H9 (cell line): ENCODE measurements around the gene TMEM121. TPM values are rescaled to one million over a fixed set of nuclear protein-coding genes. Genes with fewer than 3 reads are reported as not detected.

Source experiments
- DNase-seq: peaks from one replicate; pipeline ENCODE4 v3.0.0-alpha.2; 2017
- H2AFZ ChIP-seq: one replicate; pipeline ENCODE4 v1.6.1; 2013; ENCODE audit warnings: mild to moderate bottlenecking, low read length, control low read depth, moderate library complexity
- H2AK5ac ChIP-seq: 2 replicates; pipeline ENCODE4 v1.6.1; 2013; ENCODE audit warnings: low read length, control low read depth, mixed read lengths; ENCODE audit not compliant: insufficient read length
- H2BK120ac ChIP-seq: one replicate; pipeline ENCODE4 v1.6.1; 2013; ENCODE audit warnings: low read depth, mild to moderate bottlenecking, low read length, control low read depth, inconsistent platforms; ENCODE audit not compliant: poor library complexity, severe bottlenecking
- H2BK12ac ChIP-seq: 2 replicates; pipeline ENCODE4 v1.6.1; 2013; ENCODE audit warnings: low read length, control low read depth, mixed read lengths, low read depth; ENCODE audit not compliant: insufficient read length
- H2BK15ac ChIP-seq: 2 replicates; pipeline ENCODE4 v1.6.1; 2013; ENCODE audit warnings: low read depth, low read length, control low read depth
- H2BK20ac ChIP-seq: one replicate; pipeline ENCODE4 v1.6.1; 2013; ENCODE audit warnings: low read depth, mild to moderate bottlenecking, low read length, control low read depth, inconsistent platforms; ENCODE audit not compliant: poor library complexity, severe bottlenecking
- H2BK5ac ChIP-seq: 2 replicates; pipeline ENCODE4 v1.6.1; 2013; ENCODE audit warnings: low read length, control low read depth, mixed read lengths; ENCODE audit not compliant: insufficient read length
- H3K14ac ChIP-seq: 2 replicates; pipeline ENCODE4 v1.6.1; 2013; ENCODE audit warnings: low read length, control low read depth; ENCODE audit not compliant: insufficient read depth
- H3K18ac ChIP-seq: 2 replicates; pipeline ENCODE4 v1.6.1; 2013; ENCODE audit warnings: low read depth, mild to moderate bottlenecking, mixed read lengths, low read length, control low read depth; ENCODE audit not compliant: insufficient read length
- H3K23ac ChIP-seq: 2 replicates; pipeline ENCODE4 v1.6.1; 2013; ENCODE audit warnings: low read length, control low read depth, mixed read lengths, low read depth; ENCODE audit not compliant: insufficient read length
- H3K23me2 ChIP-seq: 2 replicates; pipeline ENCODE4 v1.6.1; 2013; ENCODE audit warnings: low read depth, mild to moderate bottlenecking, mixed read lengths, low read length, control low read depth; ENCODE audit not compliant: insufficient read length, poor library complexity, severe bottlenecking
- H3K27ac ChIP-seq: 2 replicates; pipeline ENCODE4 v1.5.1; 2013; ENCODE audit warnings: low read length, control low read depth, mixed read lengths, low read depth; ENCODE audit not compliant: insufficient read length
- H3K27me3 ChIP-seq: 2 replicates; pipeline ENCODE4 v1.6.1; 2013; ENCODE audit warnings: low read length, control low read depth, inconsistent platforms; ENCODE audit not compliant: insufficient read depth
- H3K4ac ChIP-seq: 2 replicates; pipeline ENCODE4 v1.6.1; 2013; ENCODE audit warnings: low read depth, mild to moderate bottlenecking, control low read depth, inconsistent platforms, low read length, moderate library complexity
- H3K4me1 ChIP-seq: 2 replicates; pipeline ENCODE4 v1.6.1; 2013; ENCODE audit warnings: low read length, control low read depth, inconsistent platforms; ENCODE audit not compliant: insufficient read depth
- H3K4me2 ChIP-seq: 2 replicates; pipeline ENCODE4 v1.6.1; 2013; ENCODE audit warnings: low read length, control low read depth, mixed read lengths; ENCODE audit not compliant: insufficient read length, insufficient read depth
- H3K56ac ChIP-seq: 2 replicates; pipeline ENCODE4 v1.6.1; 2013; ENCODE audit warnings: low read depth, mild to moderate bottlenecking, mixed read lengths, low read length, control low read depth; ENCODE audit not compliant: insufficient read length
- H3K79me1 ChIP-seq: 2 replicates; pipeline ENCODE4 v1.6.1; 2013; ENCODE audit warnings: low read depth, mild to moderate bottlenecking, moderate library complexity, low read length, control low read depth, inconsistent platforms; ENCODE audit not compliant: insufficient read depth, poor library complexity, severe bottlenecking
- H3K79me2 ChIP-seq: 2 replicates; pipeline ENCODE4 v1.6.1; 2013; ENCODE audit warnings: low read length, control low read depth, inconsistent platforms; ENCODE audit not compliant: insufficient read depth
- H3K9ac ChIP-seq: 2 replicates; pipeline ENCODE4 v1.6.1; 2013; ENCODE audit warnings: low read length, control low read depth, mixed read lengths; ENCODE audit not compliant: insufficient read length; ENCODE audit errors: extremely low read depth
- H3K9me3 ChIP-seq: one replicate; pipeline ENCODE4 v1.6.1; 2013; ENCODE audit warnings: low read depth, low read length, inconsistent platforms; ENCODE audit not compliant: control insufficient read depth
- H3T11ph ChIP-seq: one replicate; pipeline ENCODE4 v1.6.1; 2013; ENCODE audit warnings: mild to moderate bottlenecking, low read length, control low read depth, inconsistent platforms
- H4K20me1 ChIP-seq: one replicate; pipeline ENCODE4 v1.6.1; 2013; ENCODE audit not compliant: control insufficient read depth, insufficient read length, insufficient read depth
- H4K5ac ChIP-seq: 2 replicates; pipeline ENCODE4 v1.6.1; 2013; ENCODE audit warnings: low read depth, mild to moderate bottlenecking, mixed read lengths, low read length, control low read depth; ENCODE audit not compliant: insufficient read length
- H4K8ac ChIP-seq: replicated peaks from 2 replicates; pipeline ENCODE4 v1.6.1; 2013; ENCODE audit warnings: low read length, control low read depth, mixed read lengths, low read depth; ENCODE audit not compliant: insufficient read length
- H4K91ac ChIP-seq: 2 replicates; pipeline ENCODE4 v1.6.1; 2013; ENCODE audit warnings: low read depth, mild to moderate bottlenecking, moderate library complexity, mixed read lengths, low read length, control low read depth; ENCODE audit not compliant: insufficient read length
- H3K27ac Mint-ChIP-seq, 3 experiments: 2 replicates in 2 of 3; 3 replicates in 1 of 3; pipeline ENCODE4 v1.8.0; 2020 to 2021; ENCODE audit warnings: mixed read lengths in 3 of 3, mild to moderate bottlenecking in 1 of 3, moderate library complexity in 1 of 3
- H3K27me3 Mint-ChIP-seq: 2 replicates; pipeline ENCODE4 v1.8.0; 2021; ENCODE audit warnings: low read depth, mild to moderate bottlenecking, moderate library complexity, mixed read lengths
- H3K36me3 Mint-ChIP-seq, 3 experiments: 2 replicates in 2 of 3; 3 replicates in 1 of 3; pipeline ENCODE4 v1.8.0; 2020 to 2021; ENCODE audit warnings: low read depth in 3 of 3, mixed read lengths in 3 of 3; ENCODE audit not compliant: insufficient read depth in 1 of 3
- H3K4me1 Mint-ChIP-seq, 2 experiments: 2 replicates each; pipeline ENCODE4 v1.8.0; 2020; ENCODE audit warnings: mixed read lengths in 2 of 2
- H3K4me3 Mint-ChIP-seq, 2 experiments: 2 replicates in 1 of 2; 3 replicates in 1 of 2; pipeline ENCODE4 v1.8.0; 2020 to 2021; ENCODE audit warnings: mild to moderate bottlenecking in 2 of 2, mixed read lengths in 2 of 2, moderate library complexity in 1 of 2
- H3K9me3 Mint-ChIP-seq, 2 experiments: 2 replicates in 1 of 2; 3 replicates in 1 of 2; pipeline ENCODE4 v1.8.0; 2020; ENCODE audit warnings: mild to moderate bottlenecking in 2 of 2, mixed read lengths in 2 of 2, moderate library complexity in 1 of 2
- WGBS: extraction: QIAGEN DNeasy Blood & Tissue Kit; methylation state at CpG from one replicate; pipeline ENCODE4 v1.1.7; 2013; ENCODE audit warnings: missing lambda C conversion rate, low lambda C conversion rate, mixed read lengths; ENCODE audit not compliant: insufficient read length; ENCODE audit errors: extremely low coverage; 5-methylcytosine and 5-hydroxymethylcytosine counted together
- total RNA-seq: library from RNA; stranded (reverse); gene quantifications from 2 replicates; pipeline ENCODE4 v1.2.1, GENCODE V29; 2021
- TF ChIP-seq, protein P1 (sequence below): fragments of 200-600 bp; sonication (generic); conservative IDR thresholded peaks from 3 replicates; pipeline ENCODE4 v1.8.0; 2021; ENCODE audit warnings: antibody characterized with exemption, mild to moderate bottlenecking

Gene TMEM121
- total RNA-seq, 1 experiment from 2014 or later, result 2.6 TPM

DNA sequence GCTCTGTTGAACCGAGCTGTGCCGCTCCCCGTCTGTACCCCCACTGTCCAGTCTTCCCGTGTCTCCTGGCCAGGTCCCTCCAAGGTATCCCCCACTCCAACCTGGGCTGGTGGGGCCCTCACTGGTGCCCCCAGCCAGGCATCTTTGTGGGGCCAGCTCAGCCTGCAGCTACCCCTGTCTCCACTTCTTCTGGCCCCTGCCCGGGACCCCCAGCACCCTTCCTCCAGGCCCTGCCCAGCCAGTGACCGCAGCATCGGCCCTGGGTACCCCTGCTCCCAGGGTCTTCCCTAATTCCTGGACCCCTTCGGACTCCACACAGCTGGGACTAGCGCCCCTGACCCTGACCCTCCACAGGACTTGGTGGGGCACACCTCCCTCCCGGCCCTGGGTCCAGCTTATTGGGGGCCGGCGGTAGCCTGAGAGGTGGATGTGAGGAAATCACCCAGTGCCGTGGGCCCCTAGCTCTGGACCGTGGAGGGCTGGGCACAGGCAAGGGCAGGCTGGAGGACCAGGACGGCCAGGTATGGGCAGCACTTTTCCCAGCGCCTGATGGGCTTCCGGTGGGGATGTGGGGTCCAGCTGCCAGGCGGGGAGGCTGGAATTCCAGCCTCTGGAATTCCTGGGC, 43.8 kb upstream of the TMEM121 start:
- H3K36me3 Mint-ChIP-seq, result no peaks in the 10 kb centered on the region
- H3K14ac ChIP-seq, result peak overlapping the region; percentile 90
- no peaks in the 10 kb centered on the region for H3K79me1 ChIP-seq
- no peak overlapping the region for H4K8ac ChIP-seq
- H3K27ac Mint-ChIP-seq, result peak overlapping the region in 2 of 3 experiments; percentile 73 to 98; a peak in 3 of 7 replicates
- H3K4me3 Mint-ChIP-seq, result peak overlapping the region in 1 of 2 experiments; percentile 71; a peak in 3 of 5 replicates
- H3K56ac ChIP-seq, result no peak overlapping the region
- no peak overlapping the region for H2BK20ac ChIP-seq
- H2AFZ ChIP-seq, result no peak overlapping the region
- H2BK5ac ChIP-seq, result no peak overlapping the region
- peak overlapping the region; percentile 59 for H2BK12ac ChIP-seq
- no peak overlapping the region for H2AK5ac ChIP-seq
- H3K9me3 Mint-ChIP-seq, result 0 out of 5 replicates have a peak, but pooled peaks cover 0 to under 1% of the 10 kb centered on the region in 2 experiments
- H3K79me2 ChIP-seq, result no peaks in the 10 kb centered on the region
- no peaks in the 10 kb centered on the region for H3K9me3 ChIP-seq
- WGBS, result no CpG with 5 or more reads among the region's 18 CpGs
- no peak overlapping the region for H3K27ac ChIP-seq
- H2BK15ac ChIP-seq, result no peak overlapping the region
- H3K23ac ChIP-seq, result no peak overlapping the region
- no peaks in the 10 kb centered on the region for H3K4me1 ChIP-seq
- peak overlapping the region; percentile 86 for H4K91ac ChIP-seq
- H3K4me1 Mint-ChIP-seq, result peaks cover 11 to 28% of the 10 kb centered on the region in 2 experiments
- H3K4me2 ChIP-seq, result no peak overlapping the region
- peaks cover 41% of the 10 kb centered on the region for H3K27me3 ChIP-seq
- H2BK120ac ChIP-seq, result peak overlapping the region; percentile 84
- H4K5ac ChIP-seq, result peak overlapping the region; percentile 47
- H3K18ac ChIP-seq, result peak overlapping the region; percentile 91
- H4K20me1 ChIP-seq, result no peaks in the 10 kb centered on the region
- H3K4ac ChIP-seq, result peak overlapping the region; percentile 93
- peak overlapping the region; percentile 71 for H3T11ph ChIP-seq
- DNase-seq, result no peak
- TF ChIP-seq, protein P1, sequence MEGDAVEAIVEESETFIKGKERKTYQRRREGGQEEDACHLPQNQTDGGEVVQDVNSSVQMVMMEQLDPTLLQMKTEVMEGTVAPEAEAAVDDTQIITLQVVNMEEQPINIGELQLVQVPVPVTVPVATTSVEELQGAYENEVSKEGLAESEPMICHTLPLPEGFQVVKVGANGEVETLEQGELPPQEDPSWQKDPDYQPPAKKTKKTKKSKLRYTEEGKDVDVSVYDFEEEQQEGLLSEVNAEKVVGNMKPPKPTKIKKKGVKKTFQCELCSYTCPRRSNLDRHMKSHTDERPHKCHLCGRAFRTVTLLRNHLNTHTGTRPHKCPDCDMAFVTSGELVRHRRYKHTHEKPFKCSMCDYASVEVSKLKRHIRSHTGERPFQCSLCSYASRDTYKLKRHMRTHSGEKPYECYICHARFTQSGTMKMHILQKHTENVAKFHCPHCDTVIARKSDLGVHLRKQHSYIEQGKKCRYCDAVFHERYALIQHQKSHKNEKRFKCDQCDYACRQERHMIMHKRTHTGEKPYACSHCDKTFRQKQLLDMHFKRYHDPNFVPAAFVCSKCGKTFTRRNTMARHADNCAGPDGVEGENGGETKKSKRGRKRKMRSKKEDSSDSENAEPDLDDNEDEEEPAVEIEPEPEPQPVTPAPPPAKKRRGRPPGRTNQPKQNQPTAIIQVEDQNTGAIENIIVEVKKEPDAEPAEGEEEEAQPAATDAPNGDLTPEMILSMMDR, result no peak
- no peak overlapping the region for H3K9ac ChIP-seq
- peaks cover 86% of the 10 kb centered on the region for H3K27me3 Mint-ChIP-seq
- H3K23me2 ChIP-seq, result peaks cover 7% of the 10 kb centered on the region
